GM12874 (cell line): ENCODE data around the gene DESI1.

ENCODE experiments used
- CTCF ChIP-seq: IDR thresholded peaks from 2 replicates; pipeline ENCODE4 v1.5.1; 2011; ENCODE audit warnings: low read depth, mild to moderate bottlenecking, control low read depth, low read length, moderate library complexity; ENCODE audit not compliant: insufficient read depth

The DESI1 gene

GRCh38 chr22:41578114-41578513 lies 42.7 kb downstream of the DESI1 start:
- no peak for TF ChIP-seq CTCF

GRCh38 chr22:41576877-41577276 lies 44.0 kb downstream of the DESI1 start:
- TF ChIP-seq CTCF, result peak; percentile 62

DNA sequence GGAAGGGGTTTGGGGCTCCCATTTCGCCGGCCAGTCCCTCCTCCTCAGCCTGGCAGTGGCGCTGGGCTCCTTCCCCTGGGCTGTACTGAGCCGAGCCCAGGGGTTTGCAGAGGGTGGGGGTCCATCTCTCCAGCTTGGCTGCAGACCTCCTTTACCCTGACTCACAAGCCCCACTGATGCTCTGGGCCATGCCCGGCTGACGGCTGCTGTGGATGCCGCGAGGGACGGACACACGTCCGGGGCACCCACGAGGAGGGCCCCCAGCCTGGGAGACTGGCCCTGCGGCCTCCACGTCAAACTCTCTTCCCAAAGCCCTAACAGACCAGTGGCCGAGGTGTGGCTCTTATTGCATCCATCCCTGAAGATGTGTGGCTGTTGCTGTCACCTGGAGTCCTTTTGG lies 45.3 kb downstream of the DESI1 start:
- no peak for TF ChIP-seq CTCF

DNA sequence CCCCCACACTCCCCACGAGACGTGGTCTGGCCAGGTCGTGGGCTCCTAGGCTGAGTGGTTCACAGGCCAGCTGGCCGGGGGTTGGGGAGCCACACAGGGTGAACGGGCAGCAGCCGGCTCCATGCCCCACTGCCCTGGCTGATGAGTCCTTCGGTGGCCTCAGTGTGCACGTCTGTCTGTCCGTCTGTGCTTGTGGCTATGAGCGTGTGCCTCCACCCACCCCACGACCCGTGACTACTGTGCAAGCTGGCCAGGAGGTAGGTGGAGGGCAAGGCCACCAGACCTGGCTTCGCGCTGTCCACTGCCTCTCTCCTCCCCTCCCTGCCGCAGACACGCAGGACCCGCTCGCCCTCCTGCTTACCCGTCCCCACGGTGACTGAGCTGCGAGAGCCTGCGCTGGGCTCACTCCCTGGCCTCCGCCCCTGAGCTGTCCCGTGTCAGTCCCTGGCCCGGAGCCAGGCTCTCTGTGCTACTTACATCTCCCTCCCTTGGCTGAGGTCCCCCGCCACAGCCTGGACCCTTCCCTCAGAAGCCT lies 45.9 kb downstream of the DESI1 start:
- no peak for TF ChIP-seq CTCF

DNA sequence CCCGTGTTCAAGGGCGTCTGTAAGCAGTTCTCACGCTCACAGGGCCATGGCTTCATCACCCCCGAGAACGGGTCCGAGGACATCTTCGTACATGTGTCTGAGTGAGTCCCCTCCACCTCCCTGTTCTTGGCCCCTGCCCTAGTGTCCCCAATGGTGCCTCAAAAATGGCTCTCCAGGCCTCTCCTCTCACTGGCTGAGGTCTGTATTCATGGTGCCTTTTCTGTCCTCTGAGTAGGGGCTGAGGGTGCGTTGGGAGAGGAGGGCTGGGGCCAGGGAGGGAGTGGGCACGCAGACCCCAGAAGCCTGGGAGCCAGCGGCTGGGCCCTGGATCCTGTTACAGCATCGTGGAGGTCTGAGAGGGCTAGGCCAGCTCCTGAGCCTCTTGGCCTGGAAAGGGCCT lies 47.2 kb downstream of the DESI1 start:
- TF ChIP-seq CTCF, result no peak

- TF ChIP-seq CTCF, result no peak
Observed at GRCh38 chr22:41571786-41572185, 49.1 kb downstream of the DESI1 start.

- TF ChIP-seq CTCF, result no peak
Observed at GRCh38 chr22:41570221-41570620, 50.6 kb downstream of the DESI1 start.
